Middle frontal gyrus (tissue), 1 donor: Measurements from ENCODE around the gene HAX1.
"Not testable (repeated sequence)": the region's sequence is repeated elsewhere in the genome, so short reads cannot be mapped to it uniquely, and the experiment has no call there.

Experiments used
- DNase-seq: peaks from one replicate; pipeline ENCODE4 v3.0.0-alpha.2; 2015; ENCODE audit warnings: low spot score; ENCODE audit errors: extremely low spot score

Gene HAX1

GRCh38 chr1:154272217-154272998 lies at the start of gene HAX1:
TSS of gene HAX1 (plus strand) at chr1:154272629. CDS start at chr1:154272724, 95 bp downstream.
- DNase-seq: peak; percentile 88

- no peak for DNase-seq
These were observed 49.5 kb upstream of the HAX1 start for GRCh38 chr1:154222918-154223317.

- DNase-seq: no peak
These were observed 48.8 kb upstream of the HAX1 start for GRCh38 chr1:154223621-154224020.

- DNase-seq: no peak
These were observed 47.1 kb upstream of the HAX1 start for GRCh38 chr1:154225370-154225769.

GRCh38 chr1:154231112-154231511 lies 41.3 kb upstream of the HAX1 start:
- not testable (repeated sequence) for DNase-seq

GRCh38 chr1:154233127-154233526 lies 39.3 kb upstream of the HAX1 start:
- not testable (repeated sequence) for DNase-seq

- DNase-seq: no peak
These were observed 35.6 kb upstream of the HAX1 start for GRCh38 chr1:154236855-154237254.

- DNase-seq: no peak
These were observed 35.0 kb upstream of the HAX1 start for GRCh38 chr1:154237435-154237834.

GRCh38 chr1:154237880-154238506 lies 34.4 kb upstream of the HAX1 start:
- no peak for DNase-seq

- no peak for DNase-seq
These were observed 32.9 kb upstream of the HAX1 start for GRCh38 chr1:154239491-154239890.

- DNase-seq: no peak
These were observed 32.1 kb upstream of the HAX1 start for GRCh38 chr1:154240294-154240833.

GRCh38 chr1:154241703-154242351 lies 30.6 kb upstream of the HAX1 start:
- no peak for DNase-seq

- no peak for DNase-seq
These were observed 18.8 kb upstream of the HAX1 start for GRCh38 chr1:154253671-154254070.

- DNase-seq: no peak
These were observed 15.7 kb upstream of the HAX1 start for GRCh38 chr1:154256686-154257085.

GRCh38 chr1:154258784-154259183 lies 13.6 kb upstream of the HAX1 start:
- DNase-seq: no peak

- DNase-seq: no peak
These were observed 12.3 kb upstream of the HAX1 start for GRCh38 chr1:154260127-154260526.

- no peak for DNase-seq
These were observed 8.7 kb upstream of the HAX1 start for GRCh38 chr1:154263465-154264332.

- no peak for DNase-seq
These were observed 8.0 kb upstream of the HAX1 start for GRCh38 chr1:154264454-154264853.

GRCh38 chr1:154265586-154265985 lies 6.8 kb upstream of the HAX1 start:
- no peak for DNase-seq

- DNase-seq: no peak
These were observed 1.6 kb upstream of the HAX1 start for GRCh38 chr1:154270833-154271232.

- DNase-seq: no peak
These were observed 652 bp downstream of the HAX1 start for GRCh38 chr1:154272999-154273563.
